Measurements from ENCODE around the gene RAB40A. TPM values are rescaled to one million over a fixed set of nuclear protein-coding genes. Genes with fewer than 3 reads are reported as not detected.
"Not testable (repeated sequence)": the region's sequence is repeated elsewhere in the genome, so short reads cannot be mapped to it uniquely, and the experiment has no call there.

The RAB40A gene
- total and polyA plus RNA-seq, 2 donors (not counting 1 experiment from before 2014, with no cell fraction given): 0.15 to 0.67 TPM

DNA sequence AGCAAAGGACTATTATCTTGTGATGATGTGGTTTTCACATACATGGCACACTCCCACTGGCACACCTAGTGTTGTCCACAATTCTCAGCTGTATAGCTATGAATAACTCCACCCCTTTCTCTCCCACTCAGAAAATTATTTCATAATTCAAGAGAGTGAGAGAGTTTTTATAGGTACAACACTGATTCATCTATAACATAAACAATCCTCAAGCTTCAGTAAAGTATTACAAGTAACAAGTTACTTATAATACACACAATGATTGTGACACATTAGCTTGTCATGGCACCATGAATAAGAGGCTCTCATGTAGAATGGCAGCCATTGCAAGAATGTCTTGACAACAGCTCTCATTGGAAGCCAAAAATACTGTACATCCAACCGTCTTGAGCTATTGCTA is 43.9 kb downstream of the RAB40A start:
- no peak for TF ChIP-seq EZH2 (IDR thresholded peaks at IDR 0.05; ENCODE audit: borderline replicate concordance, insufficient read depth, low read depth, low read length, poor library complexity, severe bottlenecking)
- TF ChIP-seq, protein P1, sequence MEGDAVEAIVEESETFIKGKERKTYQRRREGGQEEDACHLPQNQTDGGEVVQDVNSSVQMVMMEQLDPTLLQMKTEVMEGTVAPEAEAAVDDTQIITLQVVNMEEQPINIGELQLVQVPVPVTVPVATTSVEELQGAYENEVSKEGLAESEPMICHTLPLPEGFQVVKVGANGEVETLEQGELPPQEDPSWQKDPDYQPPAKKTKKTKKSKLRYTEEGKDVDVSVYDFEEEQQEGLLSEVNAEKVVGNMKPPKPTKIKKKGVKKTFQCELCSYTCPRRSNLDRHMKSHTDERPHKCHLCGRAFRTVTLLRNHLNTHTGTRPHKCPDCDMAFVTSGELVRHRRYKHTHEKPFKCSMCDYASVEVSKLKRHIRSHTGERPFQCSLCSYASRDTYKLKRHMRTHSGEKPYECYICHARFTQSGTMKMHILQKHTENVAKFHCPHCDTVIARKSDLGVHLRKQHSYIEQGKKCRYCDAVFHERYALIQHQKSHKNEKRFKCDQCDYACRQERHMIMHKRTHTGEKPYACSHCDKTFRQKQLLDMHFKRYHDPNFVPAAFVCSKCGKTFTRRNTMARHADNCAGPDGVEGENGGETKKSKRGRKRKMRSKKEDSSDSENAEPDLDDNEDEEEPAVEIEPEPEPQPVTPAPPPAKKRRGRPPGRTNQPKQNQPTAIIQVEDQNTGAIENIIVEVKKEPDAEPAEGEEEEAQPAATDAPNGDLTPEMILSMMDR (IDR thresholded peaks at IDR 0.05): no peak
- Histone ChIP-seq H3K9ac (ENCODE audit: low read length) (no peak overlapping the region), H4K20me1 (ENCODE audit: control insufficient read depth, insufficient read depth, low read length, poor library complexity, severe bottlenecking) (no peaks in the 10 kb centered on the region), H3K79me2 (ENCODE audit: control insufficient read depth, insufficient read depth, low read length) (no peaks in the 10 kb centered on the region), H3K27ac (ENCODE audit: low read length in 2 of 2) (no peak overlapping the region), H3K4me2 (replicated peaks; ENCODE audit: low read depth, low read length, poor library complexity, severe bottlenecking) (no peak overlapping the region), H3K27me3 (replicated peaks in 1 of 4; ENCODE audit: control extremely low read depth in 1 of 4, control insufficient read depth in 3 of 4, insufficient read depth in 4 of 4, low read length in 3 of 4) (no peaks in the 10 kb centered on the region), H3K36me3 (replicated peaks in 1 of 2; ENCODE audit: control extremely low read depth in 1 of 2, control insufficient read depth in 1 of 2, extremely low read depth in 1 of 2, insufficient read depth in 2 of 2, low read length in 1 of 2) (no peaks in the 10 kb centered on the region), H3K4me1 (ENCODE audit: control insufficient read depth in 2 of 2, insufficient read depth in 2 of 2, low read length in 2 of 2) (no peaks in the 10 kb centered on the region), H3K4me3 (ENCODE audit: control extremely low read depth in 1 of 5, extremely low read depth in 1 of 5, insufficient read depth in 1 of 5, low read depth in 2 of 5, low read length in 4 of 5) (no peak overlapping the region), H2AFZ (ENCODE audit: insufficient read depth, low read depth, low read length, poor library complexity, severe bottlenecking) (no peak overlapping the region), H3K9me3 (ENCODE audit: control extremely low read depth in 1 of 3, control insufficient read depth in 2 of 3, insufficient read depth in 1 of 3, low read length in 2 of 3) (no peaks in the 10 kb centered on the region)
- intact Hi-C loops (cut with micrococcal nuclease): no loop called here
- CTCF ChIA-PET: interaction anchor here (1.3 kb wide), 1 partner anchor 14 kb away, joined by 3 read pairs; no protein-coding TSS in a partner anchor
- Mint-ChIP-seq H3K4me3 (no peak overlapping the region), H3K4me1 (no peaks in the 10 kb centered on the region), H3K9me3 (ENCODE audit: insufficient read depth) (no peaks in the 10 kb centered on the region), H3K27me3 (no peaks in the 10 kb centered on the region), H3K27ac (no peak overlapping the region)
- DNase-seq (no peak), ATAC-seq (ENCODE audit: low read depth) (no peak)
- WGBS (ENCODE audit: insufficient coverage): no CpG with 5 or more reads among the region's 1 CpG
- POLR2A ChIA-PET: no interaction called here

DNA sequence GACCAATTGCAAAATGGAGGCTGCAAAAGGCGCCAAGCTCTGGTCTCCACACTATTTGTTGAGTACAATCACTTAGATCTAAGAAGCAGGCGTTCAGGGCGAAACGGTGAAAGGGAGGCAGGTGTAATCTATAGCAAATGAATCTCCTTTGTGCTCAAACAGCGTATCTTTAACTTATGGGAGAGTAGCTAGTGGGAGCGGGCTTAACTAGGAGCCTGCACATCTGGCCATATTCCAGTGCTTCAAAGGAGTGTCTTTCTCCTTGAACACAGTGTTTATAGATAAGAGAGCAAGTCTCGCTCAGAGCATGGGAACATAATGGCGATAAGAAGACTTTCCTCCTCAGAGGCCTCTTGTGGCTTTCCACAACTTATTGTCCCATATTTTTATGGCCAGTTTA is 49.3 kb downstream of the RAB40A start:
- H3K9me3 Mint-ChIP-seq (ENCODE audit: insufficient read depth); H3K4me1 ChIP-seq (ENCODE audit: control insufficient read depth in 2 of 2, insufficient read depth in 2 of 2, low read length in 2 of 2); H3K9me3 ChIP-seq (ENCODE audit: control extremely low read depth in 1 of 3, control insufficient read depth in 2 of 3, insufficient read depth in 1 of 3, low read length in 2 of 3); H3K4me3 ChIP-seq (ENCODE audit: control extremely low read depth in 1 of 5, extremely low read depth in 1 of 5, insufficient read depth in 1 of 5, low read depth in 2 of 5, low read length in 4 of 5); H3K4me3 Mint-ChIP-seq; H3K27me3 Mint-ChIP-seq; H3K79me2 ChIP-seq (ENCODE audit: control insufficient read depth, insufficient read depth, low read length); ATAC-seq (ENCODE audit: low read depth); H3K27ac ChIP-seq (ENCODE audit: low read length in 2 of 2); intact Hi-C loops (cut with micrococcal nuclease); H3K27me3 ChIP-seq (replicated peaks in 1 of 4; ENCODE audit: control extremely low read depth in 1 of 4, control insufficient read depth in 3 of 4, insufficient read depth in 4 of 4, low read length in 3 of 4); POLR2A ChIA-PET; H3K4me1 Mint-ChIP-seq; H3K27ac Mint-ChIP-seq; DNase-seq; H3K9ac ChIP-seq (ENCODE audit: low read length); H3K4me2 ChIP-seq (replicated peaks; ENCODE audit: low read depth, low read length, poor library complexity, severe bottlenecking); H2AFZ ChIP-seq (ENCODE audit: insufficient read depth, low read depth, low read length, poor library complexity, severe bottlenecking); H3K36me3 ChIP-seq (replicated peaks in 1 of 2; ENCODE audit: control extremely low read depth in 1 of 2, control insufficient read depth in 1 of 2, extremely low read depth in 1 of 2, insufficient read depth in 2 of 2, low read length in 1 of 2); H4K20me1 ChIP-seq (ENCODE audit: control insufficient read depth, insufficient read depth, low read length, poor library complexity, severe bottlenecking): not testable (repeated sequence)
- WGBS (ENCODE audit: insufficient coverage): 100% methylated on average over 1 of the region's 8 CpGs
- CTCF ChIA-PET: interaction anchor here (0.6 kb wide), 1 partner anchor 10 kb away, joined by 3 read pairs; no protein-coding TSS in a partner anchor
